HPDE6-E6E7 (cell line): ENCODE results near the gene UBE4A.

Source experiments
- DNase-seq: peaks from one replicate; pipeline ENCODE4 v3.0.0; 2011; ENCODE audit warnings: missing footprints; ENCODE audit errors: extremely low spot score

Gene UBE4A

DNA sequence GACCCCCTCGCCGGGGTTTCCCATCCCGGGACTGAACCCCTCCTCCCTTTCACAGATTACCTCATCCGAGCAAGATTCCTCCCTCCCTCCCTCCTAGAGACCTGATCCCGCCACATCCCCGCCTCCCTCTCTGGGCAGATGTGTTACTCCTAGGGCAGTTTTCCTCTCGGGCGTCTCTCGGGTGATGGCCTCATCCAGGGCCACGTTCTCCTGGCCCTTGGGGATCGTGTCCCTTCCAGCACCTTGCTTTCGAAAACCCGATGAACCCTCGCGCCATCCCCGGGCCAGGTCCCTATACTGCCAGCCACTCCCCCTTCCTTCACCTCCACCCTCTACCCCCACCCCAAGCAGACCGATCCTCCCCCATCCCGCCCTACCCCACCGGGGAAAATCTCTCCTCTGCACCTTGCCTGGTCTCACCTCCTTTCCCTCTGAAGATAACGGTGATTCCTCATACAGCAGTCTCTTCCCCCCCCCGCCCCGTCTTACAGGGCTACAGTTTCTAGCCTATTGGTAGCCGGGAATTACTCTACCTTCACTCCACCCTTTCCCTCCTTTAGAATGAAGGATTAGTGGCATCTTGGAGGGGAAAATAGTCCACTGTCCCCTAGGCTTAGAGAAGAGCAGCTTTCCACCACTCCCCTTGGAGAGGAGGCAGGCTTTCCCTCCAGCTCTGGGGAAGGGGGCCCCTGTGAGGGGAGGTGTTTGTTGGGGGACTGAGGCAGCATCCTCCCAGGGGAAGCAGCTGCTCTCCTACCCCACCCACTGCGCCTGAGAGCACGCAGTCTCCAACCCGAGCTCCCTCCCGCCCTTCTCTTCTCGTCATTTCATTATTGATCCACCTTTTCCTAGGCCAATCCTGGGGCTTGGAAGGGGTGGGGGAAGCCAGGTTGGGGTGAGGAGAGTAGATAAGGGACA is 78.1 kb downstream of the UBE4A start:
- DNase-seq, result peak; percentile 60

DNA sequence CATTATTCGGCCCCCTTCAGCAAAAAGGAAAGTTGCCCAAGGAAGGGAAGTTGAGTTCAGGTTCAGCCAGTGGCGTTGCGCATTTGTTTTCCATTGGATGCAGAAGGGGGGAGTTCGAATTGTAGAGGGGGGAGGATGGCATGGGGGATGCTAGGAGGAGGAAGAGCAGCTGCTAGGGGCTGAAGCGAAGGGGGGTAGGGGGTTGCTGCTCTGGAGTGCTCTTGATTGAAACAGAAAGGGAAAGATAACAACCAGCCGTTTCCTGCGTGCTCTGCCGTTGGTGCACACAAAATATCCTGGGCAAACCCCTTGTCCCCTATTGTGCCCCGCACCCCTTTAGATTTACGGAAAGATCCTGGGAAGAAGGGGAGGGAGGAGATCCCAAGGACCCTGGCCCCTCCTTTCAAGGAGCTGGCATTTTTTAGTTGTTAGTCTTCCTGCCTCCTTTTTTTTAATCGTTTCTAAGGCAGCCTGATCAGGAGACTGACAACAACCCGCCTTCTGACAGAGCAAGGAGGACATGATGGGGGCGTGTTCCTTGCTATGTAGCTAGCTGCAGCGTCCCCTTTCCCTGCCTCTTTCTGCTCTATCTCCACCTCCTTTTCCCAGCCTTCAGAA is 79.0 kb downstream of the UBE4A start:
- DNase-seq, result peak; percentile 62

DNA sequence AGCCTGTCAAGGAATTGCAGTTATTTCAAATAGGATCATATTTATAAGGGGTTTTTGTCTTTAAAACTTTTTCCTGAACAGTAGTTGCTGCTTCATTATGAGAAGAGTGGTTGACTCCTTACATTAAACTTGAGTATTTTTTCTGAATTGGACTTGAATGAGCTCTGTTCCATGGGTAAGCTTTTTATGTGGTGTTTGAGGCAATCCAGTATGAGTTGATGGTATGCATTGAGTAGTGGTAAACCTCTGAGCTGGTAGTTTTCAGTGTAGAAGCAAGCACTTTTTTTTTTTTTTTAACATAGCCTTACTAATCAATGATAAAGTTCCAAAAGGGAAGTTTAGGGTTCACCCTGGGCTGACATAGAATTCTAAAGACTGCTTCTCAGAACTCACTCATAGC is 80.2 kb downstream of the UBE4A start:
- DNase-seq, result no peak

DNA sequence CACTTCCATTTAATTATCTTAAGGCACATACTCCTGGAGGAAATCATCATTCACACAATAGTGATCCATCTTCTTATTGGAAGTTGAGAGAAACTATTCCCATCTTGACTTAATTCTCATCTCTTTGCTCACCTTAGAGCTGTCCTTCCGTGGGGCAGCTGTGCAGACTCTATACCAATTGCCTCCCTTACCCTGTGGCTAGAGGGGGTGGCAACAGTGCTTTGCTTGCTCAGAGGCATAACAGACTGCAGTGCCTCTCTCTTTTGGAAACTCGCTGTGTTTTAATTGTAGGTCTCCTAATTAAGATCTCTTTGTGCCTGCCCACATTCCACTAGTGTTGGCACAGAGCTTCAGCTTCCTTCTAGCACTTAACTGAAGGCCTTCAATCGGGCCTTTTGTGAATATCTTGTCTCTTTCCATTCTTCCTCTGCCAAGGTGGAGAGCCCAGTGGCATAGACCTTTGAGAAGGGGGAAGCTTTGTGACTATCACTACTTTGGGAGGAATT is 82.4 kb downstream of the UBE4A start:
- DNase-seq, result no peak

DNA sequence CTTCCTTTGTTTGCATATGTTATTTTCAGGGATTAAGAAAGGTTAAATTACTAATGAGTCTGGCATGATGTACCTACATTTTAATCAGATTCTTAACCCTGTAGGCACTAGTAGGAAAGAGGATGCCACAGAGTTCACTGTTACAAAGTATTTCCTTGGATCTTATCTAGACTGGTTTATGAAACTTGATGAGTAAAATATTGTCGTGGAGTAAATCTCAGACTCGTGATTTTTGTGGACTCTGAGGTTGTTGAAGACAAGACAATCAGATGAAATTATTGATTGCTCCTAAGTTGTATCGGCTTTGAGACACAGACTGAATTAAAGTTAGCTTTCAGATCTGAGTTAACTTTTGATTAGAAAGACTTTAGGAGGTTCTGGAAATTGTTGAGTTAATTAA is 82.9 kb downstream of the UBE4A start:
- DNase-seq, result no peak

DNA sequence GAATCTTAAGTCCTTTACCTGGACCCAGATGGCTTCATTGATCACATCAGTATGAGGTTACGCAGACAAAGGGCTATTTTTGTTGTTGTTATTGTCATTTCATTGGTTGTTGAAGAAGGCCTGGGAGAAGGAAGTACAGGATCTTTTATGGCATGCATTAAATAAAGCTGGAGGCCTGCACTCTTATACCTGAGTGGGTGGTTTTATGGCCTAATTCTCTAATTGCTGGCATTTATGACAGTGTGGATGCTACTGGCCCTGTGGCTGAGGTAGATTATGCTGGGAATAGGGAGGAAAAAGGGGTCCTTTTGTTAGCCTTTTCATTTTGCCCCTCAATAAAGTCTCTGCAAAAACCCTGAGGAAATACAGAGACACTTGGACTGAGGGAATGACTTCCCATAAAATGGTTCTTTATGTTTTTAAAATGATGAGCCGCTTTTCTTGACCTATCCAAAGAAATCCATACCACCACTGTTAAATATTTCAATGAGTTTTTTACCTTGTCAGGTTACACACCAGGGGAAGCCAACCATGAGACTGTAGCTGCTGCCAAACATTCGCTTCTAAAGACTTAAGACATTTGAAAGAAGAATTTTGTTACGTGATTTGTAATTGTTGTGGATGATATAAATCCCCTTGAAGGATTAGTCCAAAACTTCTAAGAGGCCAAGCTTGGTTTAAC is 83.6 kb downstream of the UBE4A start:
- DNase-seq, result no peak

DNA sequence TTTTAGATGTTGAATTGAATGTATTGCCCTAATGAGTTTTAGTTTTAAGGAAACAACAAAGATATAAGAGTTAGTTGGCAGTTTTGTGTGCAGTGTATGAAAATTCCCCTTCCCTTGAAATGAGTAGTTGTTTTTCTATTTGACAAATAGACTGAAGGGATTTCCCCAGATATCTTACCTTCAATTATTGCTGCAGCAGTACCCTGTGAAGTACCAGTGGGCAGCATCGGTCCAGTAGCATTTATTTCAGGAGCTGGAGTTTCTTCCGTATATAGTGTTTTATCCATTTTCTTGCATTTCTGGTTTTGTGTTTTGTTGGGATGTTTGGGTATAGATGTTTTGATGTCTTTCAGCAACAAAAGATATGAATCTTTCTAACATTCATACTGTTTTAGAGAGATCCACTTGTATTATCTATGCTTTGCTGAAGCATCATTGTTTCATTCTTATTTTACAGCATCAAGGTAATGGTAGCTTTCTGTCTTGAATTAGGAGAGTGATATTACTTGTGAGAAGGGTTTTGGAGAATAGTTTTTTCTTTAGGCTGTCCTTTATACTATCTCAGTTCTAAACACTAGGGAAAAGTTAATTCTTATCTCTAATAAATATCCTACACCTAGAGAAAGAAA is 84.3 kb downstream of the UBE4A start:
- DNase-seq, result no peak

DNA sequence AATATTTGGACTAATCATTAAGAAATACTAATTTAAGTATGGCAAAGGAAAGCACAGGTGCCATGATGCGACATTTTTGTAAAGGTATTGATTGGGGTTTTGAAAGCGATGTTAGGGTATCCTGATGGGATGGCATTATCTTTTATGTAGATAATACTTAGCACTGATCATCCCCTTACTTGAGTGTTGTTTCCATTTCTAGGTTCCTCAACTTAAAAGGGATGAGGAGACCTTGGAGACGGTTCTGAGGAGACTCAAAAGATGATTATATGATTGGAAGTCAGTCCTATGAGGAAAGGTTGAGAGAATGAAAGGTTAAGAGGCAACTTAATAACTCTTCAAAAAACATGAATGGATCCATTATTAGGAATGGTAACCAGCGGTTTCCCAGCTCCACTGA is 88.0 kb downstream of the UBE4A start:
- no peak for DNase-seq

DNA sequence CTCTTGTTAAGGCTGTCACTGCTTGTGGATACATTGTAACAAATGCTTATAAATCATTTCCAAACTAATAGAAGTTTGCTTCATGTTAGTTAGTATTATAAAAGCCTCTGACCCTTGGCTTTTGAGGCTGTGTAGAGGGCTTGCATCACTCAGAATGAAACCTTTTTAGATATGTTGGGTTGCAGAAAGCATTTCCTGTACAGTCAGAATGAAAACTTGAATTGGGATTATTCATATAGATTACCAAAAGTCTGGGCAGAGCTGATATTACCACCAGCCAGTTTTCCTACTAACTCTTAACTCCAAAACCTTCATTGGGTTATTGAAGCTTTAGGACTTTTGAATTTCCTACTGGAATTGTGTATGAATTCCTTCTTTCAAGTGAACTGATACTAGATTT is 88.9 kb downstream of the UBE4A start:
- no peak for DNase-seq
